IPS-11a (cell line): Measurements from ENCODE around the gene SP6.
A peak's percentile ranks its signal among the peaks of the same experiment; 100 is the strongest.

Experiments
- H3K4me3 ChIP-seq: one replicate; pipeline ENCODE4 v1.5.1; 2013; ENCODE audit warnings: low read depth, low read length, control low read depth

SP6 gene

GRCh38 chr17:47850692-47851573 lies at the start of gene SP6:
Gene SP6, minus strand, starts transcription at chr17:47851163. Its CDS starts 2,734 bp downstream, at chr17:47848429.
- H3K4me3 ChIP-seq = peak within 1 kb of the TSS; percentile 48

- H3K4me3 ChIP-seq = no peak overlapping the region
Observed at GRCh38 chr17:47899643-47900042, 48.7 kb upstream of the SP6 start.

- no peak overlapping the region for H3K4me3 ChIP-seq
Observed at GRCh38 chr17:47898241-47898640, 47.3 kb upstream of the SP6 start.

GRCh38 chr17:47897561-47897960 lies 46.6 kb upstream of the SP6 start:
- H3K4me3 ChIP-seq = no peak overlapping the region

- peak overlapping the region; percentile 89 for H3K4me3 ChIP-seq
Observed at GRCh38 chr17:47896672-47897490, 45.9 kb upstream of the SP6 start.

GRCh38 chr17:47895856-47896671 lies 45.1 kb upstream of the SP6 start, which contains the start of gene SP2:
Gene SP2, plus strand, starts transcription at chr17:47896236. Its CDS starts 51 bp downstream, at chr17:47896287.
- H3K4me3 ChIP-seq = peak within 1 kb of the TSS; percentile 89

- H3K4me3 ChIP-seq = peak overlapping the region; percentile 84
Observed at GRCh38 chr17:47895347-47895855, 44.4 kb upstream of the SP6 start.

- H3K4me3 ChIP-seq = peak overlapping the region; percentile 84
Observed at GRCh38 chr17:47894498-47895346, 43.8 kb upstream of the SP6 start.

- H3K4me3 ChIP-seq = no peak overlapping the region
Observed at GRCh38 chr17:47891545-47892088, 40.7 kb upstream of the SP6 start.

- H3K4me3 ChIP-seq = no peak overlapping the region
Observed at GRCh38 chr17:47889734-47890529, 39.0 kb upstream of the SP6 start.

GRCh38 chr17:47888293-47888692 lies 37.3 kb upstream of the SP6 start:
- H3K4me3 ChIP-seq = no peak overlapping the region

GRCh38 chr17:47884905-47885730 lies 34.2 kb upstream of the SP6 start:
- H3K4me3 ChIP-seq = no peak overlapping the region

GRCh38 chr17:47884427-47884740 lies 33.4 kb upstream of the SP6 start:
- no peak overlapping the region for H3K4me3 ChIP-seq

GRCh38 chr17:47883589-47884426 lies 32.8 kb upstream of the SP6 start:
- H3K4me3 ChIP-seq = no peak overlapping the region

- H3K4me3 ChIP-seq = no peak overlapping the region
Observed at GRCh38 chr17:47882695-47883588, 32.0 kb upstream of the SP6 start.

GRCh38 chr17:47882247-47882646 lies 31.3 kb upstream of the SP6 start:
- H3K4me3 ChIP-seq = no peak overlapping the region
